Tibial artery (tissue), 4 donors: Measurements from ENCODE around the gene FGFR4.

Experiments used
- DNase-seq, 2 donors: peaks; one replicate each; pipeline ENCODE4 v3.0.0-alpha.2; 2019
- H3K27ac ChIP-seq, 2 donors: fragments of 200-600 bp; sonication (generic) in 1 of 2; 1 replicate in 1 of 2; 2 replicates in 1 of 2; pipeline ENCODE4 v1.5.1; 2018 to 2019; ENCODE audit warnings: mild to moderate bottlenecking in 1 of 2
- H3K27me3 ChIP-seq, 2 donors: fragments of 200-600 bp; sonication (generic) in 1 of 2; one replicate each; pipeline versions ENCODE4 v1.5.1 to v1.6.0; 2016 to 2019
- H3K36me3 ChIP-seq, 3 donors: fragments of 200-600 bp; sonication (generic) in 2 of 3; one replicate each; pipeline ENCODE4 v1.5.1; 2016 to 2019; ENCODE audit warnings: mild to moderate bottlenecking in 2 of 3
- H3K4me1 ChIP-seq, 4 donors: fragments of 200-600 bp; sonication (generic) in 2 of 4; 1 replicate in 3 of 4; 2 replicates in 1 of 4; pipeline ENCODE4 v1.5.1; 2016 to 2019
- H3K4me3 ChIP-seq, 2 donors: fragments of 200-600 bp; sonication (generic) in 1 of 2; 1 replicate in 1 of 2; 2 replicates in 1 of 2; pipeline ENCODE4 v1.5.1; 2018 to 2019; ENCODE audit warnings: mild to moderate bottlenecking in 2 of 2
- H3K9me3 ChIP-seq, 3 donors: fragments of 200-600 bp; sonication (generic) in 1 of 3; one replicate each; pipeline ENCODE4 v1.5.1; 2016 to 2019
- CTCF ChIP-seq, 2 experiments: fragments of 200-600 bp in 1 of 2; fragments of 450-650 bp in 1 of 2; IDR thresholded peaks; one replicate each; pipeline ENCODE4 v1.5.1; 2017 to 2019; ENCODE audit warnings: antibody characterized with exemption in 2 of 2, mild to moderate bottlenecking in 1 of 2, moderate library complexity in 1 of 2
- intact Hi-C: fragments of 100-400 bp; cut with DNase I; formaldehyde crosslinking; loops from one replicate; pipeline ENCODE4 v1.15.0; 2023; ENCODE audit warnings: low total_unique reads

The FGFR4 gene

DNA sequence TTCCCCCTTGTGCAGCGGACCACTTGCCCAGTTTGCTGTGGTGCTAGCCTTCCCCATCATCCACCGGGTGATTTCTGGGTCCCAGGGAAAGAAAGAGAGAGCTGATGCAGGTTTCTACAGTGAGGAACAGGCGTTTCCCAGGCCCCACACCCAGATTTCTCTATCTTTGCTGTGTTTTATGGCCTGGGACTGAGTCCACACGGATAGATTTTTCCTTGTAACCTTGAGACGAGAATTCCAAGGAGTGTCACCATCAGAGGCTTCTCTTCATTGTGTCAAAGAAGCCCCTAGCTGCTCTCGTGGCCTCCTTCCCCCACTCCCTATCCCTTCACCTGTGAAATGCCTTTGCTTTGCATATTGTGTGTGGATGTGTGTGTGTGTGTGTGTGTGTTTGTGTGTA lies 21.2 kb upstream of the FGFR4 start:
- Histone ChIP-seq H3K27ac (no peak overlapping the region), H3K4me3 (no peak overlapping the region), H3K27me3 (no peaks in the 10 kb centered on the region), H3K36me3 (peaks cover 35 to 80% (median 49%) of the 10 kb centered on the region in 3 donors), H3K4me1 (no peaks in the 10 kb centered on the region), H3K9me3 (no peaks in the 10 kb centered on the region)
- no peak for DNase-seq
- no peak for TF ChIP-seq CTCF (IDR thresholded peaks at IDR 0.05)
- intact Hi-C loops, result no loop called here

GRCh38 chr5:177066224-177066623 lies 20.5 kb upstream of the FGFR4 start:
- Histone ChIP-seq H3K36me3 (peaks cover 35 to 73% (median 49%) of the 10 kb centered on the region in 3 donors), H3K27me3 (no peaks in the 10 kb centered on the region), H3K9me3 (no peaks in the 10 kb centered on the region), H3K27ac (no peak overlapping the region), H3K4me3 (no peak overlapping the region), H3K4me1 (peaks cover 0 to 2% (median 0%) of the 10 kb centered on the region in 4 donors)
- intact Hi-C loops, result no loop called here
- TF ChIP-seq CTCF (IDR thresholded peaks at IDR 0.05), result no peak
- DNase-seq, result no peak

DNA sequence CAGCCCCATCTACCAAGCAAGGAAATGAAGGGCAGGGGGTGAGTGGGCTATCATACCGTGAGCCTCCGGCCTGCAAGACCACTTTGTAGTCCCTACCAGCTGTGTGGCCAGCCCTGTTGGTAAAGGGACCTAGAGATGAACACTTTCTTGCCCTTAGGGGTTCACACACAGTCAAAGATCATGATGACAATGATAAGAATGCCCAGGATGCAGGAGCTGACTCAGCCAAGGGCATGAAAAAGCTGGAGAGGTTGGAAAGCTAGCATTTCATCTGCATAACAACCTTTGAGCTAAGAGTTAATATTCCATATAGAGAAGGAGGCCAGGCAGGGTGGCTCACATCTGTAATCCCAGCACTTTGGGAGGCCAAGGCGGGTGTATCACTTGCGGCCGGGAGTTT lies 19.2 kb upstream of the FGFR4 start:
- Histone ChIP-seq H3K36me3 (peaks cover 25 to 64% (median 42%) of the 10 kb centered on the region in 3 donors), H3K27me3 (no peaks in the 10 kb centered on the region), H3K4me1 (peaks cover 0 to 7% (median 4%) of the 10 kb centered on the region in 4 donors), H3K9me3 (no peaks in the 10 kb centered on the region), H3K4me3 (no peak overlapping the region), H3K27ac (no peak overlapping the region)
- DNase-seq, result no peak
- intact Hi-C loops, result no loop called here
- no peak for TF ChIP-seq CTCF (IDR thresholded peaks at IDR 0.05)

GRCh38 chr5:177070536-177071191 lies 16.1 kb upstream of the FGFR4 start:
- peaks cover 0 to 36% (median 15%) of the 10 kb centered on the region in 3 donors for H3K36me3 ChIP-seq
- no peaks in the 10 kb centered on the region for H3K27me3 ChIP-seq
- intact Hi-C loops, result no loop called here
- H3K9me3 ChIP-seq, result no peaks in the 10 kb centered on the region
- no peak overlapping the region for H3K4me3 ChIP-seq
- H3K27ac ChIP-seq, result no peak overlapping the region
- peaks cover 0 to 7% (median 4%) of the 10 kb centered on the region in 4 donors for H3K4me1 ChIP-seq
- no peak for DNase-seq
- TF ChIP-seq CTCF (IDR thresholded peaks at IDR 0.05), result no peak

- intact Hi-C loops, result no loop called here
- Histone ChIP-seq H3K27ac (no peak overlapping the region), H3K9me3 (no peaks in the 10 kb centered on the region), H3K4me3 (no peak overlapping the region), H3K4me1 (peaks cover 0 to 7% (median 4%) of the 10 kb centered on the region in 4 donors), H3K27me3 (no peaks in the 10 kb centered on the region), H3K36me3 (peaks cover 0 to 24% (median 8%) of the 10 kb centered on the region in 3 donors)
- DNase-seq, result peak in 1 of 2 donors; percentile 70
- TF ChIP-seq CTCF (IDR thresholded peaks at IDR 0.05), result peak; percentile 70 to 88
These were observed 14.9 kb upstream of the FGFR4 start for GRCh38 chr5:177071666-177072385.
